Measurements from ENCODE around the gene POMC.

DNA sequence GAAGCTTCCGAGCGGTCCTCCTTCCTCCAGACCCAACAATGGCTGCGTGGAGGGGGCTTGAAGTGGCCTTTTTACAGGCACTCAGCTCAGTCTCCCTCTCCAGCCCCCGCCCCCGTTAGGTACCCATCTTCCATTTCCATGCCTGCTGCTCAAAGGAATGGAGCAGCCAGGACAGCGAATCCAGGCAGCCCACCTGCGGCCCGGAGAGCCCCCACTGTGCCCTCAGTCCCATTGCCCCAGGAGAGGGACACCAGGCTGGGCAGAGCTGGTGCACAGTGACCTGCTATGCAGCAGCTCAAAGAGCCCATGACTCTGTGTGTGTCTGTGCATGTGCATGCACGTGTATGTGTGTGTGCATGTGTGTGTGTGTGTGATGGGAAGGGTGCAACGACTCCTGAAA is 10.6 kb upstream of the POMC start:
- TF ChIP-seq, protein P1, sequence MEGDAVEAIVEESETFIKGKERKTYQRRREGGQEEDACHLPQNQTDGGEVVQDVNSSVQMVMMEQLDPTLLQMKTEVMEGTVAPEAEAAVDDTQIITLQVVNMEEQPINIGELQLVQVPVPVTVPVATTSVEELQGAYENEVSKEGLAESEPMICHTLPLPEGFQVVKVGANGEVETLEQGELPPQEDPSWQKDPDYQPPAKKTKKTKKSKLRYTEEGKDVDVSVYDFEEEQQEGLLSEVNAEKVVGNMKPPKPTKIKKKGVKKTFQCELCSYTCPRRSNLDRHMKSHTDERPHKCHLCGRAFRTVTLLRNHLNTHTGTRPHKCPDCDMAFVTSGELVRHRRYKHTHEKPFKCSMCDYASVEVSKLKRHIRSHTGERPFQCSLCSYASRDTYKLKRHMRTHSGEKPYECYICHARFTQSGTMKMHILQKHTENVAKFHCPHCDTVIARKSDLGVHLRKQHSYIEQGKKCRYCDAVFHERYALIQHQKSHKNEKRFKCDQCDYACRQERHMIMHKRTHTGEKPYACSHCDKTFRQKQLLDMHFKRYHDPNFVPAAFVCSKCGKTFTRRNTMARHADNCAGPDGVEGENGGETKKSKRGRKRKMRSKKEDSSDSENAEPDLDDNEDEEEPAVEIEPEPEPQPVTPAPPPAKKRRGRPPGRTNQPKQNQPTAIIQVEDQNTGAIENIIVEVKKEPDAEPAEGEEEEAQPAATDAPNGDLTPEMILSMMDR (IDR thresholded peaks at IDR 0.05): no peak
- TF ChIP-seq EZH2 (IDR thresholded peaks at IDR 0.05): no peak

Measured in neural progenitor cell (in vitro differentiated cells).